Prostate gland (tissue), 2 donors: ENCODE data around the gene SEMG1.

Experiments used
- CTCF ChIP-seq, 4 experiments: fragments of 200-600 bp in 2 of 4; fragments of 450-650 bp in 2 of 4; sonication (generic) in 2 of 4; IDR thresholded peaks; 1 replicate in 3 of 4; 2 replicates in 1 of 4; pipeline ENCODE4 v1.5.1; 2016 to 2019; ENCODE audit warnings: antibody characterized with exemption in 4 of 4, mild to moderate bottlenecking in 2 of 4, moderate library complexity in 2 of 4
- POLR2A ChIP-seq: fragments of 450-650 bp; IDR thresholded peaks from one replicate; pipeline ENCODE4 v1.6.1; 2016; ENCODE audit warnings: antibody characterized with exemption, mild to moderate bottlenecking

- TF ChIP-seq POLR2A (no peak), CTCF (IDR thresholded peaks at IDR 0.05) (no peak)
Measured at GRCh38 chr20:45258664-45259063, 51.8 kb downstream of the SEMG1 start.
